ENCODE measurements around the gene MAML3.

The MAML3 gene

GRCh38 chr4:140031061-140031460 is 122.9 kb downstream of the MAML3 start:
- Histone ChIP-seq H3K4me1 (ENCODE audit: control insufficient read depth in 2 of 2, insufficient read depth in 1 of 2, low read depth in 1 of 2, low read length in 2 of 2) (peaks cover 0 to 2% of the 10 kb centered on the region in 2 donors), H2BK12ac (ENCODE audit: low read length) (no peak overlapping the region), H3K18ac (ENCODE audit: low read length) (no peak overlapping the region), H3K36me3 (replicated peaks in 1 of 2; ENCODE audit: control insufficient read depth in 2 of 2, insufficient read depth in 2 of 2, low read length in 2 of 2) (no peaks in the 10 kb centered on the region), H3K27ac (replicated peaks; ENCODE audit: low read length) (no peak overlapping the region), H3K27me3 (ENCODE audit: control insufficient read depth in 3 of 3, insufficient read depth in 3 of 3, low read depth in 1 of 3, low read length in 3 of 3) (no peaks in the 10 kb centered on the region), H2AK5ac (ENCODE audit: low read depth, low read length) (no peak overlapping the region), H2BK120ac (ENCODE audit: low read depth, low read length) (no peak overlapping the region), H3K9ac (ENCODE audit: low read depth, low read length, poor library complexity) (no peak overlapping the region), H3K4me2 (ENCODE audit: insufficient read depth, low read length, poor library complexity, severe bottlenecking) (no peak overlapping the region), H3K4me3 (ENCODE audit: low read length in 2 of 2) (no peak overlapping the region), H2AFZ (ENCODE audit: low read length) (no peak overlapping the region), H3K79me1 (ENCODE audit: low read depth, low read length) (no peaks in the 10 kb centered on the region), H4K8ac (ENCODE audit: low read depth, low read length) (no peak overlapping the region), H2BK15ac (ENCODE audit: low read length) (no peak overlapping the region), H3K14ac (ENCODE audit: low read length) (no peak overlapping the region), H3K9me3 (replicated peaks in 1 of 2; ENCODE audit: control insufficient read depth in 2 of 2, insufficient read depth in 1 of 2, low read depth in 1 of 2, low read length in 2 of 2) (no peaks in the 10 kb centered on the region), H4K91ac (ENCODE audit: low read depth, low read length, poor library complexity) (no peak overlapping the region), H3K4ac (ENCODE audit: low read length) (no peak overlapping the region), H2BK5ac (ENCODE audit: low read length) (no peak overlapping the region), H3K23ac (ENCODE audit: low read depth, low read length, poor library complexity) (no peak overlapping the region)
- WGBS, 2 donors (ENCODE audit: extremely low coverage in 2 of 2, insufficient read length in 2 of 2, insufficient replicate concordance in 1 of 2), result no CpG with 5 or more reads among the region's 6 CpGs
- no peak for DNase-seq (ENCODE audit: low spot score)

- no peak overlapping the region for H2BK120ac ChIP-seq (ENCODE audit: low read depth, low read length)
- DNase-seq (ENCODE audit: low spot score), result no peak
- H3K23ac ChIP-seq (ENCODE audit: low read depth, low read length, poor library complexity), result no peak overlapping the region
- H3K9ac ChIP-seq (ENCODE audit: low read depth, low read length, poor library complexity), result no peak overlapping the region
- no peak overlapping the region for H4K8ac ChIP-seq (ENCODE audit: low read depth, low read length)
- no peaks in the 10 kb centered on the region for H3K4me1 ChIP-seq (ENCODE audit: control insufficient read depth in 2 of 2, insufficient read depth in 1 of 2, low read depth in 1 of 2, low read length in 2 of 2)
- no CpG with 5 or more reads among the region's 6 CpGs for WGBS, 2 donors (ENCODE audit: extremely low coverage in 2 of 2, insufficient read length in 2 of 2, insufficient replicate concordance in 1 of 2)
- no peak overlapping the region for H3K4ac ChIP-seq (ENCODE audit: low read length)
- no peak overlapping the region for H2BK12ac ChIP-seq (ENCODE audit: low read length)
- no peak overlapping the region for H3K14ac ChIP-seq (ENCODE audit: low read length)
- H2AFZ ChIP-seq (ENCODE audit: low read length), result no peak overlapping the region
- H3K18ac ChIP-seq (ENCODE audit: low read length), result no peak overlapping the region
- H3K4me2 ChIP-seq (ENCODE audit: insufficient read depth, low read length, poor library complexity, severe bottlenecking), result no peak overlapping the region
- no peak overlapping the region for H2BK15ac ChIP-seq (ENCODE audit: low read length)
- H3K4me3 ChIP-seq (ENCODE audit: low read length in 2 of 2), result no peak overlapping the region
- H3K27ac ChIP-seq (replicated peaks; ENCODE audit: low read length), result no peak overlapping the region
- no peaks in the 10 kb centered on the region for H3K27me3 ChIP-seq (ENCODE audit: control insufficient read depth in 3 of 3, insufficient read depth in 3 of 3, low read depth in 1 of 3, low read length in 3 of 3)
- no peaks in the 10 kb centered on the region for H3K79me1 ChIP-seq (ENCODE audit: low read depth, low read length)
- no peak overlapping the region for H2AK5ac ChIP-seq (ENCODE audit: low read depth, low read length)
- H2BK5ac ChIP-seq (ENCODE audit: low read length), result no peak overlapping the region
- H3K36me3 ChIP-seq (replicated peaks in 1 of 2; ENCODE audit: control insufficient read depth in 2 of 2, insufficient read depth in 2 of 2, low read length in 2 of 2), result no peaks in the 10 kb centered on the region
- H3K9me3 ChIP-seq (replicated peaks in 1 of 2; ENCODE audit: control insufficient read depth in 2 of 2, insufficient read depth in 1 of 2, low read depth in 1 of 2, low read length in 2 of 2), result no peaks in the 10 kb centered on the region
- no peak overlapping the region for H4K91ac ChIP-seq (ENCODE audit: low read depth, low read length, poor library complexity)
These were observed 125.1 kb downstream of the MAML3 start for GRCh38 chr4:140028676-140029517.

GRCh38 chr4:140028101-140028500 is 125.9 kb downstream of the MAML3 start:
- Histone ChIP-seq H3K4me1 (ENCODE audit: control insufficient read depth in 2 of 2, insufficient read depth in 1 of 2, low read depth in 1 of 2, low read length in 2 of 2) (peaks cover 1 to 2% of the 10 kb centered on the region in 2 donors), H4K91ac (ENCODE audit: low read depth, low read length, poor library complexity) (no peak overlapping the region), H2BK5ac (ENCODE audit: low read length) (no peak overlapping the region), H3K18ac (ENCODE audit: low read length) (no peak overlapping the region), H3K79me1 (ENCODE audit: low read depth, low read length) (no peaks in the 10 kb centered on the region), H3K9me3 (replicated peaks in 1 of 2; ENCODE audit: control insufficient read depth in 2 of 2, insufficient read depth in 1 of 2, low read depth in 1 of 2, low read length in 2 of 2) (peaks cover 0 to 1% of the 10 kb centered on the region in 2 donors), H3K27me3 (ENCODE audit: control insufficient read depth in 3 of 3, insufficient read depth in 3 of 3, low read depth in 1 of 3, low read length in 3 of 3) (no peaks in the 10 kb centered on the region), H3K4me2 (ENCODE audit: insufficient read depth, low read length, poor library complexity, severe bottlenecking) (no peak overlapping the region), H2AFZ (ENCODE audit: low read length) (no peak overlapping the region), H2BK15ac (ENCODE audit: low read length) (no peak overlapping the region), H3K36me3 (replicated peaks in 1 of 2; ENCODE audit: control insufficient read depth in 2 of 2, insufficient read depth in 2 of 2, low read length in 2 of 2) (no peaks in the 10 kb centered on the region), H3K9ac (ENCODE audit: low read depth, low read length, poor library complexity) (no peak overlapping the region), H3K4ac (ENCODE audit: low read length) (no peak overlapping the region), H3K14ac (ENCODE audit: low read length) (no peak overlapping the region), H3K23ac (ENCODE audit: low read depth, low read length, poor library complexity) (no peak overlapping the region), H2AK5ac (ENCODE audit: low read depth, low read length) (no peak overlapping the region), H3K27ac (replicated peaks; ENCODE audit: low read length) (no peak overlapping the region), H4K8ac (ENCODE audit: low read depth, low read length) (no peak overlapping the region), H3K4me3 (ENCODE audit: low read length in 2 of 2) (no peak overlapping the region), H2BK12ac (ENCODE audit: low read length) (no peak overlapping the region), H2BK120ac (ENCODE audit: low read depth, low read length) (no peak overlapping the region)
- WGBS, 2 donors (ENCODE audit: extremely low coverage in 2 of 2, insufficient read length in 2 of 2, insufficient replicate concordance in 1 of 2), result no CpG with 5 or more reads among the region's 1 CpG
- no peak for DNase-seq (ENCODE audit: low spot score)

- Histone ChIP-seq H3K27me3 (ENCODE audit: control insufficient read depth in 3 of 3, insufficient read depth in 3 of 3, low read depth in 1 of 3, low read length in 3 of 3) (no peaks in the 10 kb centered on the region), H4K8ac (ENCODE audit: low read depth, low read length) (no peak overlapping the region), H3K4me2 (ENCODE audit: insufficient read depth, low read length, poor library complexity, severe bottlenecking) (no peak overlapping the region), H3K9ac (ENCODE audit: low read depth, low read length, poor library complexity) (no peak overlapping the region), H3K4me3 (ENCODE audit: low read length in 2 of 2) (no peak overlapping the region), H3K9me3 (replicated peaks in 1 of 2; ENCODE audit: control insufficient read depth in 2 of 2, insufficient read depth in 1 of 2, low read depth in 1 of 2, low read length in 2 of 2) (peaks cover 0 to 2% of the 10 kb centered on the region in 2 donors), H3K23ac (ENCODE audit: low read depth, low read length, poor library complexity) (no peak overlapping the region), H3K4me1 (ENCODE audit: control insufficient read depth in 2 of 2, insufficient read depth in 1 of 2, low read depth in 1 of 2, low read length in 2 of 2) (peaks cover 2 to 4% of the 10 kb centered on the region in 2 donors), H3K79me1 (ENCODE audit: low read depth, low read length) (no peaks in the 10 kb centered on the region), H3K18ac (ENCODE audit: low read length) (no peak overlapping the region), H3K4ac (ENCODE audit: low read length) (no peak overlapping the region), H2AK5ac (ENCODE audit: low read depth, low read length) (no peak overlapping the region), H3K36me3 (replicated peaks in 1 of 2; ENCODE audit: control insufficient read depth in 2 of 2, insufficient read depth in 2 of 2, low read length in 2 of 2) (no peaks in the 10 kb centered on the region), H2AFZ (ENCODE audit: low read length) (no peak overlapping the region), H2BK5ac (ENCODE audit: low read length) (no peak overlapping the region), H3K27ac (replicated peaks; ENCODE audit: low read length) (no peak overlapping the region), H3K14ac (ENCODE audit: low read length) (no peak overlapping the region), H2BK12ac (ENCODE audit: low read length) (no peak overlapping the region), H2BK15ac (ENCODE audit: low read length) (no peak overlapping the region), H2BK120ac (ENCODE audit: low read depth, low read length) (no peak overlapping the region), H4K91ac (ENCODE audit: low read depth, low read length, poor library complexity) (no peak overlapping the region)
- DNase-seq (ENCODE audit: low spot score), result no peak
- no CpG with 5 or more reads among the region's 5 CpGs for WGBS, 2 donors (ENCODE audit: extremely low coverage in 2 of 2, insufficient read length in 2 of 2, insufficient replicate concordance in 1 of 2)
These were observed 126.9 kb downstream of the MAML3 start for GRCh38 chr4:140027101-140027500.
